Body of pancreas (tissue), 4 donors: ENCODE data around the gene ATXN1.

Experiments used
- POLR2A ChIP-seq, 3 donors: fragments of 450-650 bp; IDR thresholded peaks; one replicate each; pipeline ENCODE4 v1.6.1; 2016; ENCODE audit warnings: antibody characterized with exemption in 3 of 3, mild to moderate bottlenecking in 2 of 3
- TF ChIP-seq, protein P1 (sequence below), 7 experiments: fragments of 450-650 bp in 4 of 7; fragments of 200-600 bp in 3 of 7; sonication (generic) in 3 of 7; IDR thresholded peaks; one replicate each; pipeline ENCODE4 v1.5.1; 2016 to 2019; ENCODE audit warnings: antibody characterized with exemption in 7 of 7

DNA sequence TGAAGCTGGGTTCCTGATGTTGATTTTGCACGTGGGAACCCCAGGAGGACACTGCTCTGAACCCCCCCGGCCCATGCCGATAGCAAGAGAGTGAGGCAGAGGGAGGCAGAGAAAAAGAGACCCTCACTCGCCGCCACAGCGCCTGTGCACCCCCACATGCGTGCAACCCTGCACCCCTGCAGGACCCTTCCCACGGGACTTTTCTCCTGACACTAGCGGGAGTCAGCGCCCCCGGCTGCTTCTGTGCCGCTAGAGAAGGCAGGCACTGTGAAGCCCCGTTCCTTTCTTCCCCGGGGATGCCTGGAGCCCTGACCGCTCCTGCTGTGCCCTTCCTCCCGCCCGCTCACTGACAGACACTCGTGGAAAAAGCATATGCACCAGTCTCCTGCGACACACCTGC, 455.5 kb downstream of the ATXN1 start:
- TF ChIP-seq, protein P1, sequence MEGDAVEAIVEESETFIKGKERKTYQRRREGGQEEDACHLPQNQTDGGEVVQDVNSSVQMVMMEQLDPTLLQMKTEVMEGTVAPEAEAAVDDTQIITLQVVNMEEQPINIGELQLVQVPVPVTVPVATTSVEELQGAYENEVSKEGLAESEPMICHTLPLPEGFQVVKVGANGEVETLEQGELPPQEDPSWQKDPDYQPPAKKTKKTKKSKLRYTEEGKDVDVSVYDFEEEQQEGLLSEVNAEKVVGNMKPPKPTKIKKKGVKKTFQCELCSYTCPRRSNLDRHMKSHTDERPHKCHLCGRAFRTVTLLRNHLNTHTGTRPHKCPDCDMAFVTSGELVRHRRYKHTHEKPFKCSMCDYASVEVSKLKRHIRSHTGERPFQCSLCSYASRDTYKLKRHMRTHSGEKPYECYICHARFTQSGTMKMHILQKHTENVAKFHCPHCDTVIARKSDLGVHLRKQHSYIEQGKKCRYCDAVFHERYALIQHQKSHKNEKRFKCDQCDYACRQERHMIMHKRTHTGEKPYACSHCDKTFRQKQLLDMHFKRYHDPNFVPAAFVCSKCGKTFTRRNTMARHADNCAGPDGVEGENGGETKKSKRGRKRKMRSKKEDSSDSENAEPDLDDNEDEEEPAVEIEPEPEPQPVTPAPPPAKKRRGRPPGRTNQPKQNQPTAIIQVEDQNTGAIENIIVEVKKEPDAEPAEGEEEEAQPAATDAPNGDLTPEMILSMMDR (IDR thresholded peaks at IDR 0.05) = no peak
- no peak for TF ChIP-seq POLR2A (IDR thresholded peaks at IDR 0.05)
